Measurements from ENCODE around the gene ATF7. TPM values are rescaled to one million over a fixed set of nuclear protein-coding genes. Genes with fewer than 3 reads are reported as not detected.

ATF7 gene
- polyA plus RNA-seq (2011; rRNA removed): 38.7 and 38.9 TPM in 2 replicates
- polyA plus RNA-seq (2012; cell fraction: cytosol; rRNA removed): 13.3 and 13.9 TPM in 2 replicates
- 15.2 and 21.6 TPM in 2 replicates for polyA plus RNA-seq (2012; cell fraction: nucleus; rRNA removed)
- 22.9 to 23.3 TPM (median 23.0 TPM) in 3 replicates for polyA plus RNA-seq (2017; fragmentation: RNase III; extraction: RNeasy Plus Mini Kit Qiagen cat#74134 plus additional on column Dnase treatment)
- 38.8 and 40.4 TPM in 2 replicates for polyA minus RNA-seq (2011; rRNA and poly(A)+ RNA removed)

GRCh38 chr12:53625946-53626701, at the start of gene ATF7:
Gene ATF7 (minus strand): TSS chr12:53626382. CDS start chr12:53601000, 25,382 bp downstream.
- FAIRE-seq: no peak
- WGBS (ENCODE audit: missing lambda C conversion rate): 1% methylated on average over 19 of the region's 48 CpGs
- peaks cover 36% of the 10 kb centered on the region for H3K4me1 ChIP-seq
- peak within 1 kb of the TSS; percentile 67 for H3K4me3 ChIP-seq
- no peaks in the 10 kb centered on the region for H3K9me3 ChIP-seq
- ChIA-PET CTCF (interaction anchor here (1.0 to 6.5 kb wide), 7 partner anchors 14 to 82 kb away, joined by 3 to 41 read pairs (median 4); partner anchors contain the start of gene ATP5MC2), POLR2A (interaction anchor here (0.6 to 2.8 kb wide), 7 partner anchors 8 to 82 kb away, joined by 3 to 14 read pairs (median 4); partner anchors contain the start of gene ATP5MC2)
- H3K4me2 ChIP-seq: peak within 1 kb of the TSS; percentile 92
- ATAC-seq: peak; percentile 98
- peak within 1 kb of the TSS; percentile 93 to 94 for H3K27ac ChIP-seq
- TF ChIP-seq BHLHE40 (IDR thresholded peaks at IDR 0.05; ENCODE audit: low read depth, low read length) (peak; percentile 58), CBX8 (IDR thresholded peaks at IDR 0.05) (no peak), KDM5A (IDR thresholded peaks at IDR 0.05) (no peak), GATA3 (IDR thresholded peaks at IDR 0.05; ENCODE audit: borderline replicate concordance) (peak; percentile 95), FOSL2 (IDR thresholded peaks at IDR 0.05) (no peak), FOSL2 (CRISPR knock-in tag; IDR thresholded peaks at IDR 0.05) (no peak), MAX (IDR thresholded peaks at IDR 0.05) (peak; percentile 93), PBX3 (IDR thresholded peaks at IDR 0.05) (peak; percentile 98), TP53 (CRISPR knock-in tag; IDR thresholded peaks at IDR 0.05) (no peak), JUN (IDR thresholded peaks at IDR 0.05) (peak; percentile 59 to 91; a peak in 4 of 5 replicates), USF2 (IDR thresholded peaks at IDR 0.05) (no peak), MYC (IDR thresholded peaks at IDR 0.05; ENCODE audit: borderline replicate concordance, low read length) (peak; percentile 65; the same call in 1 of the 2 replicates), PHF8 (IDR thresholded peaks at IDR 0.05; ENCODE audit: borderline replicate concordance, low read depth) (peak; percentile 69; the same call in 1 of the 2 replicates), CHD2 (IDR thresholded peaks at IDR 0.05; ENCODE audit: low read length, partially characterized antibody) (peak; percentile 97), POLR2A (IDR thresholded peaks at IDR 0.05; ENCODE audit: low read length) (peak; percentile 69), HES2 (IDR thresholded peaks at IDR 0.05) (no peak)
- TF ChIP-seq, protein P1, sequence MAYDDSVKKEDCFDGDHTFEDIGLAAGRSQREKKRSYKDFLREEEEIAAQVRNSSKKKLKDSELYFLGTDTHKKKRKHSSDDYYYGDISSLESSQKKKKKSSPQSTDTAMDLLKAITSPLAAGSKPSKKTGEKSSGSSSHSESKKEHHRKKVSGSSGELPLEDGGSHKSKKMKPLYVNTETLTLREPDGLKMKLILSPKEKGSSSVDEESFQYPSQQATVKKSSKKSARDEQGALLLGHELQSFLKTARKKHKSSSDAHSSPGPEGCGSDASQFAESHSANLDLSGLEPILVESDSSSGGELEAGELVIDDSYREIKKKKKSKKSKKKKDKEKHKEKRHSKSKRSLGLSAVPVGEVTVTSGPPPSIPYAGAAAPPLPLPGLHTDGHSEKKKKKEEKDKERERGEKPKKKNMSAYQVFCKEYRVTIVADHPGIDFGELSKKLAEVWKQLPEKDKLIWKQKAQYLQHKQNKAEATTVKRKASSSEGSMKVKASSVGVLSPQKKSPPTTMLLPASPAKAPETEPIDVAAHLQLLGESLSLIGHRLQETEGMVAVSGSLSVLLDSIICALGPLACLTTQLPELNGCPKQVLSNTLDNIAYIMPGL (CRISPR knock-in tag; IDR thresholded peaks at IDR 0.05; ENCODE audit: borderline replicate concordance): 0 out of 2 replicates have a peak, but pooled peaks have one; percentile 51
- TF ChIP-seq, protein P2, sequence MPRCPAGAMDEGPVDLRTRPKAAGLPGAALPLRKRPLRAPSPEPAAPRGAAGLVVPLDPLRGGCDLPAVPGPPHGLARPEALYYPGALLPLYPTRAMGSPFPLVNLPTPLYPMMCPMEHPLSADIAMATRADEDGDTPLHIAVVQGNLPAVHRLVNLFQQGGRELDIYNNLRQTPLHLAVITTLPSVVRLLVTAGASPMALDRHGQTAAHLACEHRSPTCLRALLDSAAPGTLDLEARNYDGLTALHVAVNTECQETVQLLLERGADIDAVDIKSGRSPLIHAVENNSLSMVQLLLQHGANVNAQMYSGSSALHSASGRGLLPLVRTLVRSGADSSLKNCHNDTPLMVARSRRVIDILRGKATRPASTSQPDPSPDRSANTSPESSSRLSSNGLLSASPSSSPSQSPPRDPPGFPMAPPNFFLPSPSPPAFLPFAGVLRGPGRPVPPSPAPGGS (IDR thresholded peaks at IDR 0.05): peak; percentile 75; the same call in 2 of the 3 replicates
- TF ChIP-seq, protein P3, sequence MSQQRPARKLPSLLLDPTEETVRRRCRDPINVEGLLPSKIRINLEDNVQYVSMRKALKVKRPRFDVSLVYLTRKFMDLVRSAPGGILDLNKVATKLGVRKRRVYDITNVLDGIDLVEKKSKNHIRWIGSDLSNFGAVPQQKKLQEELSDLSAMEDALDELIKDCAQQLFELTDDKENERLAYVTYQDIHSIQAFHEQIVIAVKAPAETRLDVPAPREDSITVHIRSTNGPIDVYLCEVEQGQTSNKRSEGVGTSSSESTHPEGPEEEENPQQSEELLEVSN (IDR thresholded peaks at IDR 0.05; ENCODE audit: borderline replicate concordance, low read depth): peak; percentile 64
- TF ChIP-seq, protein P4, sequence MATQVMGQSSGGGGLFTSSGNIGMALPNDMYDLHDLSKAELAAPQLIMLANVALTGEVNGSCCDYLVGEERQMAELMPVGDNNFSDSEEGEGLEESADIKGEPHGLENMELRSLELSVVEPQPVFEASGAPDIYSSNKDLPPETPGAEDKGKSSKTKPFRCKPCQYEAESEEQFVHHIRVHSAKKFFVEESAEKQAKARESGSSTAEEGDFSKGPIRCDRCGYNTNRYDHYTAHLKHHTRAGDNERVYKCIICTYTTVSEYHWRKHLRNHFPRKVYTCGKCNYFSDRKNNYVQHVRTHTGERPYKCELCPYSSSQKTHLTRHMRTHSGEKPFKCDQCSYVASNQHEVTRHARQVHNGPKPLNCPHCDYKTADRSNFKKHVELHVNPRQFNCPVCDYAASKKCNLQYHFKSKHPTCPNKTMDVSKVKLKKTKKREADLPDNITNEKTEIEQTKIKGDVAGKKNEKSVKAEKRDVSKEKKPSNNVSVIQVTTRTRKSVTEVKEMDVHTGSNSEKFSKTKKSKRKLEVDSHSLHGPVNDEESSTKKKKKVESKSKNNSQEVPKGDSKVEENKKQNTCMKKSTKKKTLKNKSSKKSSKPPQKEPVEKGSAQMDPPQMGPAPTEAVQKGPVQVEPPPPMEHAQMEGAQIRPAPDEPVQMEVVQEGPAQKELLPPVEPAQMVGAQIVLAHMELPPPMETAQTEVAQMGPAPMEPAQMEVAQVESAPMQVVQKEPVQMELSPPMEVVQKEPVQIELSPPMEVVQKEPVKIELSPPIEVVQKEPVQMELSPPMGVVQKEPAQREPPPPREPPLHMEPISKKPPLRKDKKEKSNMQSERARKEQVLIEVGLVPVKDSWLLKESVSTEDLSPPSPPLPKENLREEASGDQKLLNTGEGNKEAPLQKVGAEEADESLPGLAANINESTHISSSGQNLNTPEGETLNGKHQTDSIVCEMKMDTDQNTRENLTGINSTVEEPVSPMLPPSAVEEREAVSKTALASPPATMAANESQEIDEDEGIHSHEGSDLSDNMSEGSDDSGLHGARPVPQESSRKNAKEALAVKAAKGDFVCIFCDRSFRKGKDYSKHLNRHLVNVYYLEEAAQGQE (IDR thresholded peaks at IDR 0.05): peak; percentile 95
- DNase-seq (ENCODE audit: low read depth in 1 of 2, low spot score in 1 of 2): peak; percentile 97 to 99
